Neural cell (in vitro differentiated cells): ENCODE measurements around the gene ATP1B1. TPM values are rescaled to one million over a fixed set of nuclear protein-coding genes. Genes with fewer than 3 reads are reported as not detected.

Experiments used
- H2AFZ ChIP-seq: fragments of 200-600, 300-800 bp; sonication (generic), shearing (Covaris generic); 2 replicates; pipeline ENCODE4 v1.6.0; 2014; ENCODE audit warnings: low read depth, mild to moderate bottlenecking, antibody characterized with exemption, low read length, moderate library complexity
- H3F3A ChIP-seq: fragments of 200-600 bp; shearing (Covaris generic); 2 replicates; pipeline ENCODE4 v1.6.1; 2016; ENCODE audit warnings: mild to moderate bottlenecking, moderate library complexity, mixed read lengths, antibody characterized with exemption, low read length; ENCODE audit not compliant: insufficient read depth, poor library complexity, severe bottlenecking
- H3K27ac ChIP-seq: fragments of 200-600, 300-800 bp; sonication (generic), shearing (Covaris generic); 2 replicates; pipeline ENCODE4 v1.5.1; 2014; ENCODE audit warnings: mild to moderate bottlenecking, low read length, moderate library complexity
- H3K27me3 ChIP-seq: fragments of 300-800, 200-600 bp; sonication (generic), shearing (Covaris generic); 2 replicates; pipeline ENCODE4 v1.6.0; 2014; ENCODE audit warnings: mild to moderate bottlenecking, low read depth, low read length, moderate library complexity; ENCODE audit not compliant: insufficient read depth
- H3K36me3 ChIP-seq: fragments of 300-800, 200-600 bp; sonication (generic), shearing (Covaris generic); 2 replicates; pipeline ENCODE4 v1.5.1; 2014; ENCODE audit warnings: mild to moderate bottlenecking, antibody characterized with exemption, low read length, moderate library complexity; ENCODE audit not compliant: insufficient read depth
- H3K4me2 ChIP-seq: fragments of 300-800, 200-600 bp; sonication (generic), shearing (Covaris generic); 2 replicates; pipeline ENCODE4 v1.6.0; 2014; ENCODE audit warnings: mild to moderate bottlenecking, low read length
- H3K4me3 ChIP-seq: fragments of 300-800, 200-600 bp; sonication (generic), shearing (Covaris generic); 2 replicates; pipeline ENCODE4 v1.5.1; 2014; ENCODE audit warnings: mild to moderate bottlenecking, low read length, moderate library complexity
- H3K79me2 ChIP-seq: fragments of 200-600 bp; shearing (Covaris generic); replicated peaks from 2 replicates; pipeline ENCODE4 v1.6.0; 2014; ENCODE audit warnings: mild to moderate bottlenecking, low read length, moderate library complexity; ENCODE audit not compliant: insufficient read depth
- H3K9ac ChIP-seq: fragments of 300-800, 200-600 bp; sonication (generic), shearing (Covaris generic); 2 replicates; pipeline ENCODE4 v1.6.1; 2016; ENCODE audit warnings: mild to moderate bottlenecking, low read length, mixed read lengths
- H3K9me2 ChIP-seq: fragments of 200-600 bp; shearing (Covaris generic); 2 replicates; pipeline ENCODE4 v1.6.1; 2016; ENCODE audit warnings: mild to moderate bottlenecking, low read length, mixed read lengths; ENCODE audit not compliant: insufficient read depth
- H3K9me3 ChIP-seq: fragments of 200-600, 300-800 bp; sonication (generic), shearing (Covaris generic); 2 replicates; pipeline ENCODE4 v1.6.1; 2016; ENCODE audit warnings: mild to moderate bottlenecking, mixed run types, low read length, moderate library complexity, mixed read lengths
- H4K20me1 ChIP-seq: fragments of 200-600 bp; shearing (Covaris generic); 2 replicates; pipeline ENCODE4 v1.6.1; 2016; ENCODE audit warnings: mild to moderate bottlenecking, mixed run types; ENCODE audit not compliant: insufficient read depth
- EP300 ChIP-seq: fragments of 450-650 bp; conservative IDR thresholded peaks from 2 replicates; pipeline ENCODE4 v1.6.1; 2014; ENCODE audit warnings: antibody characterized with exemption, mild to moderate bottlenecking, moderate library complexity; ENCODE audit not compliant: poor library complexity, severe bottlenecking
- EZH2 ChIP-seq: fragments of 200-600, 300-800 bp; shearing (Covaris generic), sonication (generic); IDR thresholded peaks from 2 replicates; pipeline ENCODE4 v1.6.1; 2014; ENCODE audit warnings: antibody characterized with exemption, low read length, borderline replicate concordance, mild to moderate bottlenecking; ENCODE audit not compliant: insufficient read depth, poor library complexity, severe bottlenecking
- MXI1 ChIP-seq: fragments of 450-650 bp; conservative IDR thresholded peaks from 2 replicates; pipeline ENCODE4 v1.6.1; 2014; ENCODE audit warnings: antibody characterized with exemption, mild to moderate bottlenecking; ENCODE audit not compliant: poor library complexity, severe bottlenecking
- POLR2AphosphoS5 ChIP-seq: IDR thresholded peaks from 2 replicates; pipeline ENCODE4 v1.6.1; 2012
- SMC3 ChIP-seq: fragments of 450-650 bp; conservative IDR thresholded peaks from 2 replicates; pipeline ENCODE4 v1.6.1; 2014; ENCODE audit warnings: antibody characterized with exemption, mild to moderate bottlenecking, moderate library complexity; ENCODE audit not compliant: poor library complexity
- TAF1 ChIP-seq: IDR thresholded peaks from 2 replicates; pipeline ENCODE4 v1.6.1; 2012; ENCODE audit warnings: low read depth
- polyA plus RNA-seq: library from polyadenylated mRNA; depleted of rRNA; stranded (reverse); fragments of >200 nt; gene quantifications from 2 replicates; pipeline ENCODE4 v1.2.3, GENCODE V29; 2014
- TF ChIP-seq, protein P1 (sequence below): IDR thresholded peaks from 2 replicates; pipeline ENCODE4 v1.6.1; 2012; ENCODE audit warnings: borderline replicate concordance
- TF ChIP-seq, protein P2 (sequence below): fragments of 450-650 bp; IDR thresholded peaks from 2 replicates; pipeline ENCODE4 v1.5.1; 2014; ENCODE audit warnings: antibody characterized with exemption, mild to moderate bottlenecking, moderate library complexity; ENCODE audit not compliant: poor library complexity, severe bottlenecking

ATP1B1 gene
- polyA plus RNA-seq, 1 donor from 2014 or later, result 114 TPM

DNA sequence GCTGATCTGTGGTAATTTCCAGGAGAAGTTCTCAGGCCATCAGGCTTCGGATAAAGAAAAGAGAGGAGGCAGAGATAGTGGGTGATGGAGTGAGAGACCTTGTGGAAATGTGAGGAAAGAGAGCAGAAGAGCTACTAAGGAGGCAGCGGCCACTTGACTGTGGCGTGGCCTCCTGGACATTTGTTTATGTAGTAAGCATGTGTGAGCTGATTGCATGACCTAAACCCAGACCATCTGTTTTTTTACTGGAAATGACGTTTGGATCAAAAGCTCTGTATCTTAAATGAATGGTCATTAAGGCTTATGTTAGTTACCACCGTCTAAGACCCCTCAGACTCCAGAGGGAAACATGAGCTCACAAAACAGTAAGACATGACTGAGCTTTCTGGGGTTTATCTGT lies 13.6 kb downstream of the ATP1B1 start:
- no peak for TF ChIP-seq MXI1
- no peak for TF ChIP-seq EZH2
- TF ChIP-seq SMC3, result no peak
- no peak for TF ChIP-seq TAF1
- TF ChIP-seq, protein P1, sequence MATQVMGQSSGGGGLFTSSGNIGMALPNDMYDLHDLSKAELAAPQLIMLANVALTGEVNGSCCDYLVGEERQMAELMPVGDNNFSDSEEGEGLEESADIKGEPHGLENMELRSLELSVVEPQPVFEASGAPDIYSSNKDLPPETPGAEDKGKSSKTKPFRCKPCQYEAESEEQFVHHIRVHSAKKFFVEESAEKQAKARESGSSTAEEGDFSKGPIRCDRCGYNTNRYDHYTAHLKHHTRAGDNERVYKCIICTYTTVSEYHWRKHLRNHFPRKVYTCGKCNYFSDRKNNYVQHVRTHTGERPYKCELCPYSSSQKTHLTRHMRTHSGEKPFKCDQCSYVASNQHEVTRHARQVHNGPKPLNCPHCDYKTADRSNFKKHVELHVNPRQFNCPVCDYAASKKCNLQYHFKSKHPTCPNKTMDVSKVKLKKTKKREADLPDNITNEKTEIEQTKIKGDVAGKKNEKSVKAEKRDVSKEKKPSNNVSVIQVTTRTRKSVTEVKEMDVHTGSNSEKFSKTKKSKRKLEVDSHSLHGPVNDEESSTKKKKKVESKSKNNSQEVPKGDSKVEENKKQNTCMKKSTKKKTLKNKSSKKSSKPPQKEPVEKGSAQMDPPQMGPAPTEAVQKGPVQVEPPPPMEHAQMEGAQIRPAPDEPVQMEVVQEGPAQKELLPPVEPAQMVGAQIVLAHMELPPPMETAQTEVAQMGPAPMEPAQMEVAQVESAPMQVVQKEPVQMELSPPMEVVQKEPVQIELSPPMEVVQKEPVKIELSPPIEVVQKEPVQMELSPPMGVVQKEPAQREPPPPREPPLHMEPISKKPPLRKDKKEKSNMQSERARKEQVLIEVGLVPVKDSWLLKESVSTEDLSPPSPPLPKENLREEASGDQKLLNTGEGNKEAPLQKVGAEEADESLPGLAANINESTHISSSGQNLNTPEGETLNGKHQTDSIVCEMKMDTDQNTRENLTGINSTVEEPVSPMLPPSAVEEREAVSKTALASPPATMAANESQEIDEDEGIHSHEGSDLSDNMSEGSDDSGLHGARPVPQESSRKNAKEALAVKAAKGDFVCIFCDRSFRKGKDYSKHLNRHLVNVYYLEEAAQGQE, result no peak
- TF ChIP-seq, protein P2, sequence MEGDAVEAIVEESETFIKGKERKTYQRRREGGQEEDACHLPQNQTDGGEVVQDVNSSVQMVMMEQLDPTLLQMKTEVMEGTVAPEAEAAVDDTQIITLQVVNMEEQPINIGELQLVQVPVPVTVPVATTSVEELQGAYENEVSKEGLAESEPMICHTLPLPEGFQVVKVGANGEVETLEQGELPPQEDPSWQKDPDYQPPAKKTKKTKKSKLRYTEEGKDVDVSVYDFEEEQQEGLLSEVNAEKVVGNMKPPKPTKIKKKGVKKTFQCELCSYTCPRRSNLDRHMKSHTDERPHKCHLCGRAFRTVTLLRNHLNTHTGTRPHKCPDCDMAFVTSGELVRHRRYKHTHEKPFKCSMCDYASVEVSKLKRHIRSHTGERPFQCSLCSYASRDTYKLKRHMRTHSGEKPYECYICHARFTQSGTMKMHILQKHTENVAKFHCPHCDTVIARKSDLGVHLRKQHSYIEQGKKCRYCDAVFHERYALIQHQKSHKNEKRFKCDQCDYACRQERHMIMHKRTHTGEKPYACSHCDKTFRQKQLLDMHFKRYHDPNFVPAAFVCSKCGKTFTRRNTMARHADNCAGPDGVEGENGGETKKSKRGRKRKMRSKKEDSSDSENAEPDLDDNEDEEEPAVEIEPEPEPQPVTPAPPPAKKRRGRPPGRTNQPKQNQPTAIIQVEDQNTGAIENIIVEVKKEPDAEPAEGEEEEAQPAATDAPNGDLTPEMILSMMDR, result no peak
- TF ChIP-seq EP300, result no peak
- no peak for TF ChIP-seq POLR2AphosphoS5
- Histone ChIP-seq H3K27me3 (no peaks in the 10 kb centered on the region), H3K4me2 (no peak overlapping the region), H3K4me3 (no peak overlapping the region), H3K36me3 (peaks cover 16% of the 10 kb centered on the region), H3K79me2 (peaks cover 5% of the 10 kb centered on the region), H3K9ac (no peak overlapping the region), H4K20me1 (no peaks in the 10 kb centered on the region), H3K9me2 (no peaks in the 10 kb centered on the region), H3F3A (no peaks in the 10 kb centered on the region), H2AFZ (no peak overlapping the region), H3K27ac (no peak overlapping the region), H3K9me3 (no peaks in the 10 kb centered on the region)

GRCh38 chr1:169121146-169121923 lies 14.8 kb downstream of the ATP1B1 start:
- peaks cover 5% of the 10 kb centered on the region for H3K79me2 ChIP-seq
- no peaks in the 10 kb centered on the region for H4K20me1 ChIP-seq
- H3K36me3 ChIP-seq, result peaks cover 11% of the 10 kb centered on the region

More at GRCh38 chr1:169121146-169121923, 14.8 kb downstream of the ATP1B1 start:
- Histone ChIP-seq H3K4me2 (no peak overlapping the region), H3K27me3 (no peaks in the 10 kb centered on the region), H2AFZ (no peak overlapping the region), H3K27ac (no peak overlapping the region), H3K4me3 (no peak overlapping the region), H3K9ac (no peak overlapping the region), H3K9me2 (no peaks in the 10 kb centered on the region), H3K9me3 (no peaks in the 10 kb centered on the region), H3F3A (no peaks in the 10 kb centered on the region)
- no peak for TF ChIP-seq SMC3
